ENCODE results near the gene B4GALT4. TPM values are rescaled to one million over a fixed set of nuclear protein-coding genes. Genes with fewer than 3 reads are reported as not detected.

B4GALT4 gene
- total and polyA plus RNA-seq, 2 experiments from 2014 or later = 36.3 to 51.0 TPM

- H3K4me1 ChIP-seq (ENCODE audit: low read depth) = peaks cover 16% of the 10 kb centered on the region
- H3K9me3 ChIP-seq (ENCODE audit: low read depth) = no peaks in the 10 kb centered on the region
- no peak for TF ChIP-seq CTCF (IDR thresholded peaks at IDR 0.05; ENCODE audit: low read depth, low read length)
- H3K27me3 ChIP-seq = no peaks in the 10 kb centered on the region
- peak; percentile 18 to 37 for DNase-seq (ENCODE audit: low read depth in 1 of 2, low spot score in 1 of 2)
- peaks cover 18% of the 10 kb centered on the region for H3K36me3 ChIP-seq
- H3K27ac ChIP-seq = peak overlapping the region; percentile 95
- H3K4me3 ChIP-seq = peak overlapping the region; percentile 60
Measured at GRCh38 chr3:119240101-119240590, 532 bp downstream of the B4GALT4 start.

- H3K27ac ChIP-seq = peak overlapping the region; percentile 95
- no peak for TF ChIP-seq CTCF (IDR thresholded peaks at IDR 0.05; ENCODE audit: low read depth, low read length)
- H3K27me3 ChIP-seq = no peaks in the 10 kb centered on the region
- no peaks in the 10 kb centered on the region for H3K9me3 ChIP-seq (ENCODE audit: low read depth)
- no peak for DNase-seq (ENCODE audit: low read depth in 1 of 2, low spot score in 1 of 2)
- H3K4me3 ChIP-seq = peak overlapping the region; percentile 60
- peaks cover 16% of the 10 kb centered on the region for H3K4me1 ChIP-seq (ENCODE audit: low read depth)
- H3K36me3 ChIP-seq = peaks cover 25% of the 10 kb centered on the region
Measured at GRCh38 chr3:119239206-119239820, 1.4 kb downstream of the B4GALT4 start.

- Histone ChIP-seq H3K4me1 (ENCODE audit: low read depth) (peaks cover 16% of the 10 kb centered on the region), H3K4me3 (peak overlapping the region; percentile 60), H3K9me3 (ENCODE audit: low read depth) (no peaks in the 10 kb centered on the region), H3K27me3 (no peaks in the 10 kb centered on the region), H3K27ac (peak overlapping the region; percentile 95), H3K36me3 (peaks cover 29% of the 10 kb centered on the region)
- no peak for TF ChIP-seq CTCF (IDR thresholded peaks at IDR 0.05; ENCODE audit: low read depth, low read length)
- peak in 1 of 2 donors; percentile 10 for DNase-seq (ENCODE audit: low read depth in 1 of 2, low spot score in 1 of 2)
Measured at GRCh38 chr3:119238363-119238762, 2.3 kb downstream of the B4GALT4 start.

DNA sequence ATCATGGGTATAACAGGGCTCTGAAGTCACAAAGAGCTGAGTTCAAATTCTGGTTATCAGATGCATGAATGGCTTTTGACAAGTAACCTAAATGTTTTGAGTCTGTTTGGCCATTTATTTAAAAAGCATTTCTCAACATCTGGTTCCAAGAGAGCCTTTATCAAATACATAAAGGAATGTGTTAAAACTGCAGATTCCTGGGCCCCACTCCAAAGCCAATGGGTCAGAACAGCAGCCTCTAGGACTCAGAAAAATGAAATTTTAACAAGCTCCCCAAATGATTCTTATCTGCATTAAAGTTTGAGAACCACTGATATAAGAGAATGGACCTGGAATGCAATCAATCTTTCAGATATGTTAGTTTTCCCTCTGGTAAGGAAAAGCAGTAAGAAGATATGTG is 3.4 kb downstream of the B4GALT4 start:
- TF ChIP-seq CTCF (IDR thresholded peaks at IDR 0.05; ENCODE audit: low read depth, low read length) = no peak
- Histone ChIP-seq H3K9me3 (ENCODE audit: low read depth) (no peaks in the 10 kb centered on the region), H3K36me3 (peaks cover 32% of the 10 kb centered on the region), H3K4me3 (no peak overlapping the region), H3K4me1 (ENCODE audit: low read depth) (peaks cover 16% of the 10 kb centered on the region), H3K27ac (no peak overlapping the region), H3K27me3 (no peaks in the 10 kb centered on the region)
- peak in 1 of 2 donors; percentile 56 for DNase-seq (ENCODE audit: low read depth in 1 of 2, low spot score in 1 of 2)

GRCh38 chr3:119236756-119237155 is 3.9 kb downstream of the B4GALT4 start:
- Histone ChIP-seq H3K27ac (no peak overlapping the region), H3K36me3 (peaks cover 35% of the 10 kb centered on the region), H3K4me1 (ENCODE audit: low read depth) (peaks cover 16% of the 10 kb centered on the region), H3K9me3 (ENCODE audit: low read depth) (no peaks in the 10 kb centered on the region), H3K4me3 (no peak overlapping the region), H3K27me3 (no peaks in the 10 kb centered on the region)
- TF ChIP-seq CTCF (IDR thresholded peaks at IDR 0.05; ENCODE audit: low read depth, low read length) = no peak
- DNase-seq (ENCODE audit: low read depth in 1 of 2, low spot score in 1 of 2) = no peak

Measured in cardiac muscle cell (in vitro differentiated cells and primary cell).